Activated T-helper 2 cell treated with anti-CD3 and anti-CD28 coated beads, Interferon-gamma antibody, Interleukin-2, Interleukin-4, amounts not matched to agents 10 μg/mL and 5 μg/mL and 100 μg/mL, durations not matched to agents 14 hours and 24 hours and 36 hours (primary cell): ENCODE measurements around the gene KBTBD12. TPM values are rescaled to one million over a fixed set of nuclear protein-coding genes. Genes with fewer than 3 reads are reported as not detected.
A peak's percentile ranks its signal among the peaks of the same experiment; 100 is the strongest.
"Not testable (repeated sequence)": the region's sequence is repeated elsewhere in the genome, so short reads cannot be mapped to it uniquely, and the experiment has no call there.

ENCODE experiments used
- DNase-seq: peaks from one replicate; pipeline ENCODE4 v3.0.0; 2021; ENCODE audit warnings: low spot score
- H3K27ac Mint-ChIP-seq: one replicate; pipeline ENCODE4 v1.8.0; 2021; ENCODE audit warnings: mixed read lengths
- H3K27me3 Mint-ChIP-seq: one replicate; pipeline ENCODE4 v1.8.0; 2021; ENCODE audit warnings: low read depth, mixed read lengths
- H3K36me3 Mint-ChIP-seq: one replicate; pipeline ENCODE4 v1.8.0; 2021; ENCODE audit warnings: low read depth, mixed read lengths
- H3K4me1 Mint-ChIP-seq: one replicate; pipeline ENCODE4 v1.8.0; 2021; ENCODE audit warnings: low read depth, mixed read lengths
- H3K4me3 Mint-ChIP-seq: one replicate; pipeline ENCODE4 v1.8.0; 2021; ENCODE audit warnings: low read depth, mild to moderate bottlenecking, moderate library complexity, mixed read lengths
- H3K9me3 Mint-ChIP-seq: one replicate; pipeline ENCODE4 v1.8.0; 2021; ENCODE audit warnings: mixed read lengths
- intact Hi-C: fragments of 100-400 bp; cut with micrococcal nuclease; formaldehyde crosslinking; loops from one replicate; pipeline ENCODE4 v1.15.1; 2023
- total RNA-seq: library from RNA; stranded (reverse); gene quantifications from 2 replicates; pipeline ENCODE4 v1.2.3, GENCODE V29; 2022

The KBTBD12 gene, protein sequence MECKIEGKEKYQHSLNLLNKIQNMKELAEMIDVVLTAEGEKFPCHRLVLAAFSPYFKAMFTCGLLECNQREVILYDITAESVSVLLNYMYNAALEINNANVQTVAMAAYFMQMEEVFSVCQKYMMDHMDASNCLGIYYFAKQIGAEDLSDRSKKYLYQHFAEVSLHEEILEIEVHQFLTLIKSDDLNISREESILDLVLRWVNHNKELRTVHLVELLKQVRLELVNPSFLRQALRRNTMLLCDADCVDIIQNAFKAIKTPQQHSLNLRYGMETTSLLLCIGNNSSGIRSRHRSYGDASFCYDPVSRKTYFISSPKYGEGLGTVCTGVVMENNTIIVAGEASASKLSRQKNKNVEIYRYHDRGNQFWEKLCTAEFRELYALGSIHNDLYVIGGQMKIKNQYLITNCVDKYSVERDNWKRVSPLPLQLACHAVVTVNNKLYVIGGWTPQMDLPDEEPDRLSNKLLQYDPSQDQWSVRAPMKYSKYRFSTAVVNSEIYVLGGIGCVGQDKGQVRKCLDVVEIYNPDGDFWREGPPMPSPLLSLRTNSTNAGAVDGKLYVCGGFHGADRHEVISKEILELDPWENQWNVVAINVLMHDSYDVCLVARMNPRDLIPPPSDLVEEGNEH
- 0.05 TPM in 1 of 2 replicates, not detected in the other for total RNA-seq

DNA sequence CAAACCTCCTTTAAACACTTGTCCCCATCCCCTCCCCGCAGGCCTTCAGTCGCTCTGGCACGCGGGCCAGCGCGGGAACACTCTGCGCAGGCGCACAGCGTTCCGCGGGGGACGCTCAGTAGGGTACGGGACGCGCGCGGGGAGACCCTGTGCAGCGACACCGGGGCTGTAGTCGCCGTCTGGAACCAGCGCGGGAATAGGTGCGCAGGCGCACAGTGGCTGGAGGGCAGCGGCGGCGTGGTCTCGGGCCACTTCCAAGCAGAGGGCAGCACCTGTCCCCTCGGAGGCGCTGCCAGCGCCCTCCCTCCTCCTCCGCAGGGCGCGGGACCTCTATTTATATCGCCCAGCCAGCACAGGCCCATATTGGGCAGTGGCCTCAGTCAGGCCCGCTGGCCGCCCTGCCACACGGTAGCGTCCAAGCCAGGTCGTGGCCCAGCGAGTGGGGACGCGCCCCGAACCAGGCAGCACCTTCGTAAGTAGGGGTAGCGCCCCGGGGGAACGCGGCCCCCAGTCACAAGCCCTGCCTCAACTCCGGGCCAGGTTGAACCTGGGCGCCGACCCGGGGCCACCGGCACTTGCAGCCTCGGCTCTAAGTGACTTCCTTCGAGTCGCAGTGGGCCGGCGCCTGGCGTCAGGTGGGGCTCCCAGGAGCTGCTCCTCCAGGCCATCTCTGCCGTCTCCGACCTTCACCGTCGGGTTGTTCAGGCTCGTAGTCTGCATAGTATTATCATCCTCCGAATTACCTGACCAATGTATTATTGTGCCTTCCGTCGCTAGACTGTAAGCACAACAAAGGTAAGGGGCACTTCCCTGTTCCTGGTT lies at the start of gene KBTBD12:
KBTBD12 (plus strand) TSS at position 118 of the 822 bp plus-strand sequence. CDS start 7,830 bp downstream, outside the sequence.
- H3K27me3 Mint-ChIP-seq = peaks cover 47% of the 10 kb centered on the region
- no peak within 1 kb of the TSS for H3K27ac Mint-ChIP-seq
- no peaks in the 10 kb centered on the region for H3K36me3 Mint-ChIP-seq
- no peak within 1 kb of the TSS for H3K4me3 Mint-ChIP-seq
- peaks cover 3% of the 10 kb centered on the region for H3K4me1 Mint-ChIP-seq
- H3K9me3 Mint-ChIP-seq = no peaks in the 10 kb centered on the region
- DNase-seq = no peak
- intact Hi-C loops = no loop called here

DNA sequence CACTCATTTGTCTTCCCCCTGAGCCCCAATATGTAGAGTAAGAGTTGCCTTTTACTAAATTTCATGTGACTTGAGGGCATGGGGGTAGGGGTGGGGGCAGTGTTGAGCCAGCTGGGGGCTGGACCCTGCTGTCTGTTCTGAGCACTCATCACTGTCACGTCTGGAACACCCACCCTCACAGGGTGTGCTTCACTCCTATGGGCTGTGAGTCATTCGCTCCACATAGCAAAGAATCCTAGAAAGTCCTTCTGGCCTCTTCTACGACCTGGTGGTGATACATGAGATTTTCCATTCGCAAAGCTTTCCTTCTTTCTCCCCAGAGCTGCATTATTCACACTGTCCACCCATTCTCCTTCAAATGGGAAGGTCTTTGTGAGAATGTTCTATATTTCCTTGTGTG lies 49.1 kb upstream of the KBTBD12 start:
- no peak for DNase-seq
- peaks cover 2% of the 10 kb centered on the region for H3K27me3 Mint-ChIP-seq
- intact Hi-C loops = no loop called here
- H3K9me3 Mint-ChIP-seq = no peaks in the 10 kb centered on the region
- H3K4me1 Mint-ChIP-seq = peaks cover 25% of the 10 kb centered on the region
- no peaks in the 10 kb centered on the region for H3K36me3 Mint-ChIP-seq
- peak overlapping the region; percentile 45 for H3K27ac Mint-ChIP-seq
- H3K4me3 Mint-ChIP-seq = no peak overlapping the region

DNA sequence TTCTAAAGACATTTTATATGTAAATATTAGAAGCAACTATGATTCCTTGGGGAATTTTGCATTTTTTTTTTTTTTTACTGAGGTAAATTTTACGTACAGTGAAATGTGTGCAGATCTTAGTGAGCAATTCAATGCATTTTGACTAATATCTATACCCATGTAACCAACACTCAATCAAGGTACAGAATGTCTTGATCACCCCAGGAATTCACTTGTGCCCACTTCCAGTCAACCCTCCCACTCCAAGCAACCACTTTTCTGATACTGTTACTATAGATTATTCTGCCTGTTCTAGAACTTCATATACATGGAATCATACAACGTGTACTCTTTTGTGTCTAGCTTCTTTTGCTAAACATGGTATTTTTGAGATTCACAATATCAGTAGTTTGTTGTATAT lies 47.6 kb upstream of the KBTBD12 start:
- H3K27me3 Mint-ChIP-seq = peaks cover 6% of the 10 kb centered on the region
- intact Hi-C loops = no loop called here
- H3K27ac Mint-ChIP-seq = peak overlapping the region; percentile 50
- H3K36me3 Mint-ChIP-seq = no peaks in the 10 kb centered on the region
- peaks cover 25% of the 10 kb centered on the region for H3K4me1 Mint-ChIP-seq
- no peaks in the 10 kb centered on the region for H3K9me3 Mint-ChIP-seq
- DNase-seq = no peak
- no peak overlapping the region for H3K4me3 Mint-ChIP-seq

DNA sequence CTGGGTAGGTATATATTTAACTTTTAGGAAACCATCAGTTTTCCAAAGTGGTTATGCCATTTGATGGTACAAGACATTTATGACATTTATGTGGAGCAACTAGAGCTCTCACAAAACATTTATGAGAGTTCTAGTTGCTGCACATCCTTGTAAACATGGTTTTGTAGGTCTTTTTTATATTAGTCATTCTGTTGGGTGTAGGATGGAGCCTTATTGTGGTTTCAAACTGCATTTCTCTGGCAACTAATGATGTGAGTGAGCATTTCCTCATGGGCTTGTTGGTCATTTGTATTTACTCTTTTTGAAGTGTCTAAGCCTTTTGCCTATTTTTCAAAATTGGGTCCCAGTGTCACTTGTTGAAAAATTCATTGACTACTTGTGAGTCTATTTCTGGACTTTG lies 47.0 kb upstream of the KBTBD12 start:
- peaks cover 6% of the 10 kb centered on the region for H3K27me3 Mint-ChIP-seq
- intact Hi-C loops = no loop called here
- peak overlapping the region; percentile 50 for H3K27ac Mint-ChIP-seq
- H3K4me1 Mint-ChIP-seq = peaks cover 25% of the 10 kb centered on the region
- no peak for DNase-seq
- H3K36me3 Mint-ChIP-seq = no peaks in the 10 kb centered on the region
- no peak overlapping the region for H3K4me3 Mint-ChIP-seq
- H3K9me3 Mint-ChIP-seq = no peaks in the 10 kb centered on the region

DNA sequence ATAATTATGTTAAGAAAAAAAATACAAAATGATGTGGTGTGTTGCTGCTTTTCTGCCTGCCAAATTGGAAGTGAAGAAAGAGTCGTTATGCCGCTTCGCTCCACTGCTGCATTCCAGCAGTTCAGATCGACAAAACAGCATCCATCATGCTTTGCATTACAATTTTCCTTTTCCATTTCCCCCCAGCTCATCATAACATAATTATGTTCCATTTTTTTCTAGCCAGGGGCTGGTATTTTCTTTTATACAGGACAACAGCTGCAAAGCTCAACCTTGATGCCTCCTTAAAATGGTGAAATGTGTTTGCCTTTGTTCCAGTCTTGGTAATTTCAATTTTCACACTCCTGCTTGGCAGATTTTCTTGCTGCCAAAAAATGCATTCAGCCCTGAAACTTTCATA lies 44.9 kb upstream of the KBTBD12 start:
- H3K36me3 Mint-ChIP-seq = no peaks in the 10 kb centered on the region
- peaks cover 8% of the 10 kb centered on the region for H3K27me3 Mint-ChIP-seq
- no peak overlapping the region for H3K4me3 Mint-ChIP-seq
- intact Hi-C loops = no loop called here
- DNase-seq = no peak
- no peak overlapping the region for H3K27ac Mint-ChIP-seq
- peaks cover 23% of the 10 kb centered on the region for H3K4me1 Mint-ChIP-seq
- H3K9me3 Mint-ChIP-seq = no peaks in the 10 kb centered on the region

DNA sequence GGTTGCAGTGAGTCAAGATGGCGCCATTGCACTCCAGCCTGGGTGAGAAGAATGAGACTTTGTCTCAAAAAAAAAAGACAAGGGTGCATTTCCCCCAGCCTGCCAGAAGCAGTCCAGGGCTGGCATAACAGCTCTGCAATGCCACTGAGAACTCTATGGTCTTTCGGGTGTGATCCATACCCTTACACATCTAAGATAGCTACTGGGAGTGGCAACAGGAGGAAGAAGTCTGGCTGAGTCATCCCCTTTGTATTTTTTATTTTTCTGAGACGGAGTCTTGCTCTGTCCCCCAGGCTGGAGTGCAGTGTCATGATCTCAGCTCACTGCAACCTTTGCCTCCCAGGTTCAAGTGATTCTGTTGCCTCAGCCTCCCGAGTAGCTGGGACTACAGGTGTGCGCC lies 40.9 kb upstream of the KBTBD12 start:
- H3K27me3 Mint-ChIP-seq = peaks cover 19% of the 10 kb centered on the region
- H3K9me3 Mint-ChIP-seq, H3K36me3 Mint-ChIP-seq, H3K4me3 Mint-ChIP-seq, H3K4me1 Mint-ChIP-seq, DNase-seq, intact Hi-C loops, H3K27ac Mint-ChIP-seq: not testable (repeated sequence)

DNA sequence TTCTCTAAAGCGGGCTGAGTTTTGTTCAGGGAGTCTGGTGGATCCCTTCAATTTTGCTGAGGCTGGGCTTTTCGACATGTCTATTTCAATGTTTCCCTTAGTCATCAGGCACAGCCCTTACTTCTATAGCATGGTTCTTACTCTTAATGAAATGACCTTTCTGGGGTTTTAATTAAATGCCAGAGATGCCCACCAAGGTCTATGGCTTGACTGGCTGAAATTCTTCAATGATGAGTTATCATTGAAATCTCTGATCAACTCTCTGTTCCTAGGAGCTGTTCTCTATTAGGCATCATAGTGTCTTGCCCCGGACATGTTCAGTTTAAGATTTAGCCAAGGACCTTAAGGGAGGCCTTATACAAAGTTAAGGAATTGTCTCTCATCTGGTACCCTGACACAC lies 33.4 kb upstream of the KBTBD12 start:
- Mint-ChIP-seq H3K27me3 (peaks cover 17% of the 10 kb centered on the region), H3K9me3 (no peaks in the 10 kb centered on the region), H3K36me3 (no peaks in the 10 kb centered on the region), H3K27ac (no peak overlapping the region), H3K4me1 (no peaks in the 10 kb centered on the region), H3K4me3 (no peak overlapping the region)
- intact Hi-C loops = no loop called here
- DNase-seq = no peak

DNA sequence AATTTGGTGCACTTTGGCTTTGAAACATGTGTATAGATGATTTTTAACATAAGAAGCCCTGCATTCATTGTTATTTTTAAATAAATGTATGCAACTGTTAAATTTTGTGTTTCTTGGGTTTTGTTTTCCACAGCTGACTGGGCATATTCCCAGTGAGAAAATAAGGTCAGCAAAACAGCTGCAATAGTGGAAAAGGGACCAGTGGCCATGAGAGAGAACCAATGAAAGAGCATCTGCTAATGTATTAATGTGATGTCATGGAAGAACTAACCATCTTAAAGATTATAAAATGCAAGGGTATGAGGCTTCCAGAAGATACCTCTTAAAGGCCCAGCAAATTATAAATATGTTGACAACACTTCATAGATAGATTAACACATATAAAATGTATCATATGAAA lies 31.0 kb upstream of the KBTBD12 start:
- Mint-ChIP-seq H3K27ac (no peak overlapping the region), H3K27me3 (peaks cover 9% of the 10 kb centered on the region), H3K4me3 (no peak overlapping the region), H3K36me3 (no peaks in the 10 kb centered on the region), H3K9me3 (no peaks in the 10 kb centered on the region), H3K4me1 (no peaks in the 10 kb centered on the region)
- intact Hi-C loops = no loop called here
- no peak for DNase-seq

DNA sequence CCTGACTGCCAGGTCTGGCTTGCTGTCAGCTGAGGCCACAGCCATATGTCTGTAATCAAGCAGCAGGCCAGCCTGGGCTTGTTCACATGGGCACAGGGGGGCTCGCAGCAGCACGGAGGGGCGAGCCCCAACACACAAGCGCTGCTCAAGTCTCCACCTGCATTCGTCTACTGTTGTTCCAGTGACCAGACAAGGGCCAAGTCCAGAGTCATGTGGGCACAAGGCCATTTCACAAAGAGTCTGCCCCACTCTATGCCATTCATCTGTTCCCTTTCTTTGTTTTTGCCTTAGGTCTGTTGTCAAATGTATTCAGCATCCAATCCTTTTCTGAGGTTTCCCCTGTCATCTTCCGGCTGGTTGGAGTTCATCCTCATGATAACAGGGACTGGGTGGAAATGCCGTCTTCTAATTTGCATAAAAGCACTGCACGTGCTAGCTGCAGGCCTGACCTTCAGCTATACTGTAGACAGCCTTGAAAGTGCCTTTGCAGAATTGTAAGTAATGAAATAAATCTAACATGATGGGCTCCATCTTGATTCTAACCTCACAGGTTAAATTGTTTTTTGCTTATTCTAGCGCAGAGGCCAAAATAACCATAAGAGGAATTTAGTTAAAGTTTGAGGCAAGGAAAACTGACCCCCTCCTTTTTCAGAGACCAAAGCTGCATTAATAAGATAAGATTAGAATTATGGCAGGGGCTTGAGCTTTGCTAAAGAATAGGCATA lies 28.6 kb upstream of the KBTBD12 start:
- H3K27me3 Mint-ChIP-seq = peaks cover 4% of the 10 kb centered on the region
- H3K27ac Mint-ChIP-seq = no peak overlapping the region
- intact Hi-C loops = no loop called here
- H3K9me3 Mint-ChIP-seq = peaks cover 15% of the 10 kb centered on the region
- DNase-seq = no peak
- peaks cover 4% of the 10 kb centered on the region for H3K36me3 Mint-ChIP-seq
- peaks cover 6% of the 10 kb centered on the region for H3K4me1 Mint-ChIP-seq
- H3K4me3 Mint-ChIP-seq = no peak overlapping the region

DNA sequence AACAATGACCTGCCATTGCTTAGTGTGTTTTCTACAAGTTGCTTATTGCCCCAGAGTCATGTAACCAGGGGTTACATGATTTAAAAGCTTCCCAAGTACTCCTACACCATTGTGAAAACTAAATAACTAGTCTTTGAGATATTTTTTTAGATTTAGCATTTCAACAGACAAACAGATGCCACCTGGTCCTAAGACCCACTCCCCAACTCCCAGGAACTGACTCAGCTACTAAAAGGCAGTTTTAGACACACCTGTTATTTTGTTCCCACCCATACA lies 28.1 kb upstream of the KBTBD12 start:
- Mint-ChIP-seq H3K4me1 (peaks cover 6% of the 10 kb centered on the region), H3K27me3 (peaks cover 4% of the 10 kb centered on the region), H3K9me3 (peaks cover 16% of the 10 kb centered on the region), H3K4me3 (no peak overlapping the region), H3K36me3 (peaks cover 4% of the 10 kb centered on the region), H3K27ac (no peak overlapping the region)
- DNase-seq = no peak
- intact Hi-C loops = no loop called here

DNA sequence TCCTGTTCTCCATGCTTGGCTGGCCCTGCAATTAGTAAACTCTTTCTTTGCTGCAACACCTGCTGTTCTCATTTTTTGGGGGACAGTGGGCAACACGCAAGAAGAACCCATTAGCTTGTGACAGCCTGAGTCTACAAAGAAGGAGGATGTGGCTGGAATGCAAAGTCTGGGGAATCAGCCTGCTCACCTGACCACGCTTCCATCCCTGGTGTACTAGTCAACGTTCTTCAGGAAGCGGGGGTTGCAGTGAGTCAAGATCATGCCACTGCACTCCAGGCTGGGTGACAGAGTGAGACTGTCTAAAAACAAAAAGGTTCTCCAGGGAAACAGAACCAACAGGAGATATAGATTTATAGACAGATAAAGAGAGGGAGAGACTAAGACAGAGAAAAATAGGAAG lies 27.7 kb upstream of the KBTBD12 start:
- Mint-ChIP-seq H3K27ac (no peak overlapping the region), H3K36me3 (peaks cover 4% of the 10 kb centered on the region), H3K4me1 (peaks cover 6% of the 10 kb centered on the region), H3K9me3 (peaks cover 20% of the 10 kb centered on the region), H3K27me3 (peaks cover 4% of the 10 kb centered on the region), H3K4me3 (no peak overlapping the region)
- no peak for DNase-seq
- intact Hi-C loops = no loop called here

DNA sequence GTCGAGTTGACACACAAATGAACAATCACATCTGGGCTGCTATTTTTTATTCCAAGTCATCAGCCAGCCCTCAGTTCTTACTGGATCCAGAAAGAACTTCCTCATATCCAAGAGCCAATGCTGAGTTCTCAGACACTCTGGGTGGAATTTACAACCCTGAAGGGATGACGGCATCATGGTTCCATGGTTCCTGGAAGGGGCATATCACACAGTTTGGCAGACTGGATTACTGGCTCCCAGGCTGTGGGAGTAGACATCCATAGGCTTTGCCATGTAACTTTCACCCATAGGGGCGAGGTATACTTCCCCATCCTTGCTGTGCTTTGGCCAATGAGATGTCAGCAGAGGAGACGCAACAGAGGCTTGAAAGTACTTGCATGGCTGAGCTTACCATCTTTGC lies 26.9 kb upstream of the KBTBD12 start:
- Mint-ChIP-seq H3K36me3 (peaks cover 4% of the 10 kb centered on the region), H3K4me1 (peaks cover 6% of the 10 kb centered on the region), H3K27ac (no peak overlapping the region), H3K27me3 (peaks cover 4% of the 10 kb centered on the region), H3K9me3 (peaks cover 20% of the 10 kb centered on the region), H3K4me3 (no peak overlapping the region)
- intact Hi-C loops = no loop called here
- DNase-seq = no peak
